Spleen (tissue), 7 donors: Measurements from ENCODE around the gene PFKFB1.

Source experiments
- POLR2A ChIP-seq, 3 donors: fragments of 450-650 bp; IDR thresholded peaks; one replicate each; pipeline ENCODE4 v1.5.1; 2017; ENCODE audit warnings: antibody characterized with exemption in 3 of 3, mild to moderate bottlenecking in 1 of 3
- POLR2AphosphoS5 ChIP-seq, 3 donors: sonication (generic); formaldehyde crosslinking; IDR thresholded peaks; one replicate each; pipeline ENCODE4 v1.5.1; 2017; ENCODE audit warnings: antibody characterized with exemption in 3 of 3
- TF ChIP-seq, protein P1 (sequence below), 11 experiments: fragments of 200-600 bp in 7 of 11; fragments of 450-650 bp in 4 of 11; sonication (generic) in 4 of 11; IDR thresholded peaks in 8 of 11; conservative IDR thresholded peaks in 3 of 11; 1 replicate in 7 of 11; 2 replicates in 4 of 11; pipeline versions ENCODE4 v1.4.0 to v1.8.0; 2016 to 2021; ENCODE audit warnings: antibody characterized with exemption in 11 of 11, inconsistent platforms in 4 of 11, mild to moderate bottlenecking in 1 of 11
- donor health status: DM: no; HTN: no; CAD: no; lungs with moderate emphysema.
- donor health status: DM: no; HTN: no; CAD: no.
- donor health status: DM: no; HTN: no; CAD: no.

DNA sequence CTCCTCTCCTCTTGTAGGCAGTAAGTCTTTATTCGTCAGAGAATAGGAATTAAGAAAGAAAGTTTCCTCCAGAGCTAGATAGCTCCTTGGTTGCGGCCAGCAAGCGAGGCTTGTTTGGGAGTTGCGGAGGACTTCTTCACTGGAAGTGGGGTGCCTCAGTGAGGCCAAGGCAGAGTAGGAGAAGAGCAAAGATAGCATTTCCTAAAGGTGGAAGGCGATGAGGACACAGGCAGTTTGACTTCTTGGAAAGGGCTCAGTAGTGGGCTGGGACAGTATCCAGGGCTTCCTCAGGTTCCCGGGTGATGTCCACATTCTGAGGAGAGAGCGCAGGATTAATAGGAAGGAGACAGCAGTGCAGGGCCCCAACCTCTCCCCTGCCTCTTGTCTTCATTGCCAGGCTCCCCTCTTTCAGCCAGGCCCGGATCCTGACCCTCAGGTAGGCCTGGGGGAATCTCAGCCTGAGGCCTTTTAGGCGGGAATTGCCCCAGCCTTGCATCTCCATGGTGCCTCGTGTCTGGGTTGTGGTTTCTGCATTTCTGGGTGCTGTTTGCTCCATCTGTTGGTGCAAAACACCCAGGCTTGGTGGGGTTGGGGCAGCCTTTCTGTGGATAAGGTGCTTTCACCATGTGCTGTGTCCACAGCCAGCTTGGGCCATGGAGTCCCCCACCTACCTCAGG lies 60.7 kb downstream of the PFKFB1 start:
- TF ChIP-seq, protein P1, sequence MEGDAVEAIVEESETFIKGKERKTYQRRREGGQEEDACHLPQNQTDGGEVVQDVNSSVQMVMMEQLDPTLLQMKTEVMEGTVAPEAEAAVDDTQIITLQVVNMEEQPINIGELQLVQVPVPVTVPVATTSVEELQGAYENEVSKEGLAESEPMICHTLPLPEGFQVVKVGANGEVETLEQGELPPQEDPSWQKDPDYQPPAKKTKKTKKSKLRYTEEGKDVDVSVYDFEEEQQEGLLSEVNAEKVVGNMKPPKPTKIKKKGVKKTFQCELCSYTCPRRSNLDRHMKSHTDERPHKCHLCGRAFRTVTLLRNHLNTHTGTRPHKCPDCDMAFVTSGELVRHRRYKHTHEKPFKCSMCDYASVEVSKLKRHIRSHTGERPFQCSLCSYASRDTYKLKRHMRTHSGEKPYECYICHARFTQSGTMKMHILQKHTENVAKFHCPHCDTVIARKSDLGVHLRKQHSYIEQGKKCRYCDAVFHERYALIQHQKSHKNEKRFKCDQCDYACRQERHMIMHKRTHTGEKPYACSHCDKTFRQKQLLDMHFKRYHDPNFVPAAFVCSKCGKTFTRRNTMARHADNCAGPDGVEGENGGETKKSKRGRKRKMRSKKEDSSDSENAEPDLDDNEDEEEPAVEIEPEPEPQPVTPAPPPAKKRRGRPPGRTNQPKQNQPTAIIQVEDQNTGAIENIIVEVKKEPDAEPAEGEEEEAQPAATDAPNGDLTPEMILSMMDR (IDR thresholded peaks at IDR 0.05 in 8 of 11, conservative IDR thresholded peaks at IDR 0.05 in 3 of 11), result no peak
- no peak for TF ChIP-seq POLR2A (IDR thresholded peaks at IDR 0.05)
- no peak for TF ChIP-seq POLR2AphosphoS5 (IDR thresholded peaks at IDR 0.05)
